Retinal pigment epithelial cell (primary cell): ENCODE results near the gene CREB5.
"Not testable (repeated sequence)": the region's sequence is repeated elsewhere in the genome, so short reads cannot be mapped to it uniquely, and the experiment has no call there.

Experiments
- DNase-seq: peaks from one replicate; pipeline ENCODE4 v3.0.0-alpha.2; 2010; ENCODE audit warnings: low read depth
- H3K4me3 ChIP-seq: 2 replicates; pipeline ENCODE4 v1.5.1; 2011; ENCODE audit warnings: mild to moderate bottlenecking, low read length, control low read depth, moderate library complexity
- CTCF ChIP-seq: conservative IDR thresholded peaks from 2 replicates; pipeline ENCODE4 v1.5.1; 2011; ENCODE audit warnings: low read depth, low read length, control low read depth, inconsistent platforms

The CREB5 gene

GRCh38 chr7:28595076-28595475 is 182.8 kb downstream of the CREB5 start:
- no peak overlapping the region for H3K4me3 ChIP-seq
- no peak for DNase-seq
- no peak for TF ChIP-seq CTCF

- DNase-seq: no peak
- TF ChIP-seq CTCF: no peak
- H3K4me3 ChIP-seq: no peak overlapping the region
Observed at GRCh38 chr7:28595801-28596200, 183.5 kb downstream of the CREB5 start.

DNA sequence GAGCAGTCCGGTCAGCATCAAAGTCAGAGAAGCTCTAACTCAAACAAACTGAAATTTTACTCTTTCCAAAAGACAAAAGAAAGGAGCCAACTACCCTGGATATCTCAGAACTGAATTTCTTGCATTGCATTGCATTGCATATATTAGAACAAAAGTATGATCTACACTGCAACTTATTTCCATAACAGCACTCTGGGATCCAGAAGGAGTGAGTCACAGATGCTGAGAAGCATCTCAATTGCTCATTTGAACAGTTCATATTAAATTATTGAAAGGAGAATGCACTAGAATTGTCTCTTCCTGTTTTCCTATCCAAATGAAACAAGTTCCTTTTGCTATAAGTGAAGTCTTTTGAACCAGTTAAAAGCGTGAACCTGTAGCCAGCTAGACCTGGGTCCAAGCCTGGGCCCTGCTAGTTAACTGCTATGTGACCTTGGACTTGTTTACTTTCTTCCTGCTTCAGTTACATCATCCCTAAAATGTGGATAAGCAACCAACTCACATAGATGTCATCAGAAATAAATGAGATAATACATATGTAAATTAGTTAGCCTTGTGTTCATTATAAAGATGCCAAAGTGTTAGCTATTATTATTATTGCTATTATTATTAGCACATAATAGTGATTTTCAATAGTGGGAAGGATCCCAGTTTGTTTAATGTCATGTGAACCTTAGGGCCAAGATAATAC is 184.1 kb downstream of the CREB5 start:
- DNase-seq: no peak
- no peak for TF ChIP-seq CTCF
- no peak overlapping the region for H3K4me3 ChIP-seq

GRCh38 chr7:28597284-28597683 is 185.0 kb downstream of the CREB5 start:
- no peak for TF ChIP-seq CTCF
- DNase-seq: no peak

DNA sequence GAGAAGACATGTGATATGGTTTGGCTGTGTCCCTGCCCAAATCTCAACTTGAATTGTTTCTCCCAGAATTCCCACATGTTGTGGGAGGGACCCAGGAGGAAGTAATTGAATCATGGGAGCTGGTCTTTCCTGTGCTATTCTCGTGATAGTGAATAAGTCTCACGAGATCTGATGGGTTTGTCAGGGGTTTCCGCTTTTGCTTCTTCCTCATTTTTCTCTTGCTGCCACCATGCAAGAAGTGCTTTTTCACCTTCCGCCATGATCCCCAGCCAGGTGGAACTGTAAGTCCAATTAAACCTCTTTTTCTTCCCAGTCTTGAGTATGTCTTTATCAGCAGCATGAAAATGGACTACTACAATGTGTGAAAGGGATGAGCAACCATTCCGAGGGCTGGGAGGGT is 185.7 kb downstream of the CREB5 start:
- not testable (repeated sequence) for H3K4me3 ChIP-seq

More at GRCh38 chr7:28597284-28597683, 185.0 kb downstream of the CREB5 start:
- H3K4me3 ChIP-seq: no peak overlapping the region

GRCh38 chr7:28598586-28598985 is 186.3 kb downstream of the CREB5 start:
- no peak for TF ChIP-seq CTCF
- DNase-seq: no peak
- H3K4me3 ChIP-seq: no peak overlapping the region

More for the DNA sequence above, 185.7 kb downstream of the CREB5 start:
- not testable (repeated sequence) for DNase-seq

DNA sequence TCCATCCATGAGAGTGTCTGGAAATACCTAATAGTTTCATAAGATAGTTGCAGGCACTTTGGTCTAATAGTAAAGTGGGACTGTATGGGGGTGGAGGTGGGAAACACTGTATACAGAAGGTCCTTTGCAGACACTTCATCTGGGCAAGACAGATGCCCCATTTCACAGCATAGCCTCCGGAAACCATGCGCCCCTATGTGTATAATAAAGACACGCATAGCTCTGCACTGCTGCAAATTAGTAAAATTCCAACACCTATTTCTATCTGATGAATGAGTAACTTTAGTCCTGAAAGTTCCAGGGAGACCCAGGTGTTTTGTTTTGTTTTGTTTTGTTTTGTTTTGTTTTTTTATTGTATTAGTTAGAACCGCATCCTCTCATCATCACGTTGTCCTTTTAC is 187.1 kb downstream of the CREB5 start:
- TF ChIP-seq CTCF: no peak
- H3K4me3 ChIP-seq: no peak overlapping the region
- no peak for DNase-seq
